ENCODE data around the gene AFF1.
A peak's percentile ranks its signal among the peaks of the same experiment; 100 is the strongest.

Gene AFF1

GRCh38 chr4:87150498-87151261 lies 215.9 kb downstream of the AFF1 start:
- DNase-seq (ENCODE audit: extremely low spot score) = peak; percentile 45
- CTCF ChIA-PET = interaction anchor here (0.6 to 5.5 kb wide), 51 partner anchors 9 to 317 kb away, joined by 3 to 85 read pairs (median 4); partner anchors contain the start of gene KLHL8
- POLR2A ChIA-PET = no interaction called here
- TF ChIP-seq CTCF (IDR thresholded peaks at IDR 0.05; ENCODE audit: control extremely low read depth, extremely low read depth, low read depth, missing control alignments) = peak; percentile 84

GRCh38 chr4:87151730-87152129 lies 216.9 kb downstream of the AFF1 start:
- ChIA-PET CTCF (interaction anchor here (0.5 to 5.5 kb wide), 22 partner anchors 10 to 372 kb away, joined by 3 to 85 read pairs (median 6); partner anchors contain the start of gene KLHL8), POLR2A (no interaction called here)
- DNase-seq (ENCODE audit: extremely low spot score) = no peak
- no peak for TF ChIP-seq CTCF (IDR thresholded peaks at IDR 0.05; ENCODE audit: control extremely low read depth, extremely low read depth, low read depth, missing control alignments)

GRCh38 chr4:87152310-87153041 lies 217.7 kb downstream of the AFF1 start:
- ChIA-PET CTCF (interaction anchor here (0.5 to 5.5 kb wide), 14 partner anchors 10 to 372 kb away, joined by 3 to 85 read pairs (median 10); partner anchors contain the start of gene KLHL8), POLR2A (interaction anchor here (1.1 kb wide), 1 partner anchor 559 kb away, joined by 3 read pairs; no protein-coding TSS in a partner anchor)
- TF ChIP-seq CTCF (IDR thresholded peaks at IDR 0.05; ENCODE audit: control extremely low read depth, extremely low read depth, low read depth, missing control alignments) = no peak
- DNase-seq (ENCODE audit: extremely low spot score) = no peak

GRCh38 chr4:87153078-87153870 lies 218.5 kb downstream of the AFF1 start:
- CTCF ChIA-PET = interaction anchor here (1.9 to 5.5 kb wide), 4 partner anchors 10 to 83 kb away, joined by 7 to 85 read pairs (median 34); no protein-coding TSS in a partner anchor
- DNase-seq (ENCODE audit: extremely low spot score) = no peak
- TF ChIP-seq CTCF (IDR thresholded peaks at IDR 0.05; ENCODE audit: control extremely low read depth, extremely low read depth, low read depth, missing control alignments) = no peak
- POLR2A ChIA-PET = interaction anchor here (1.1 kb wide), 1 partner anchor 560 kb away, joined by 3 read pairs; no protein-coding TSS in a partner anchor

GRCh38 chr4:87165892-87166291 lies 231.1 kb downstream of the AFF1 start:
- ChIA-PET CTCF (interaction anchor here (1.2 to 7.9 kb wide), 2 partner anchors 14 to 243 kb away, joined by 4 to 55 read pairs; no protein-coding TSS in a partner anchor), POLR2A (no interaction called here)
- no peak for TF ChIP-seq CTCF (IDR thresholded peaks at IDR 0.05; ENCODE audit: control extremely low read depth, extremely low read depth, low read depth, missing control alignments)
- DNase-seq (ENCODE audit: extremely low spot score) = no peak

Data from GM10248 (cell line).